ENCODE results near the gene WDR17. TPM values are rescaled to one million over a fixed set of nuclear protein-coding genes. Genes with fewer than 3 reads are reported as not detected.

Gene WDR17
- total and polyA plus RNA-seq, 2 of the 13 experiments (the other 11 are each of a cell fraction or from before 2014, with no cell fraction given), result not detected

- TF ChIP-seq ZNF576 (CRISPR knock-in tag; IDR thresholded peaks at IDR 0.05), result no peak
These were observed 21.1 kb upstream of the WDR17 start (continued) for GRCh38 chr4:176044589-176044951.

- no peaks in the 10 kb centered on the region for H3K4me1 ChIP-seq (ENCODE audit: insufficient read depth, low read length)
- no peak overlapping the region for H3K27ac ChIP-seq (ENCODE audit: extremely low read length, insufficient read depth, low read length)
- no peak overlapping the region for H3K4me2 ChIP-seq (ENCODE audit: low read depth, low read length)
- no peaks in the 10 kb centered on the region for H3K36me3 ChIP-seq (replicated peaks in 1 of 2; ENCODE audit: control insufficient read depth in 1 of 2, insufficient read depth in 2 of 2, low read length in 2 of 2)
- no TSS peak for BruUV-seq (replicated peaks)
- no peaks in the 10 kb centered on the region for H3K79me2 ChIP-seq (ENCODE audit: insufficient read depth, low read length)
- TF ChIP-seq NCOA2 (CRISPR knock-in tag; IDR thresholded peaks at IDR 0.05) (no peak), FLYWCH1 (CRISPR knock-in tag; IDR thresholded peaks at IDR 0.05) (no peak), DBP (CRISPR knock-in tag; IDR thresholded peaks at IDR 0.05; ENCODE audit: not compliant biosample characterization) (no peak)
- H4K20me1 ChIP-seq (ENCODE audit: insufficient read depth, low read length), result no peaks in the 10 kb centered on the region
- H3K9ac ChIP-seq (ENCODE audit: insufficient read depth, low read depth, low read length), result no peak overlapping the region
- H3K9me3 ChIP-seq (ENCODE audit: low read length), result no peaks in the 10 kb centered on the region
- POLR2A ChIA-PET, result no interaction called here
- in situ Hi-C loops (cut with HindIII; ENCODE audit: extremely low pct_ligation_motif_present, low pct_unique_long_range_greater_than_20kb), result loop anchor here (25.0 kb wide), 1 partner anchor 289 kb away; no protein-coding TSS in a partner anchor
- no peak for FAIRE-seq
- H3K4me3 ChIP-seq (replicated peaks in 1 of 3; ENCODE audit: insufficient read depth in 1 of 3, low read depth in 2 of 3, low read length in 3 of 3), result no peak overlapping the region
- 2% methylated on average over 4 of the region's 4 CpGs for WGBS (ENCODE audit: low lambda C conversion rate)
- ATAC-seq, result no peak
- no peak overlapping the region for H2AFZ ChIP-seq (ENCODE audit: low read length)
- DNase-seq (ENCODE audit: low spot score), result no peak
- intact Hi-C loops (cut with micrococcal nuclease; ENCODE audit: unreplicated experiment), result no loop called here
- no peaks in the 10 kb centered on the region for H3K27me3 ChIP-seq (ENCODE audit: control insufficient read depth in 1 of 2, insufficient read depth in 2 of 2, low read length in 2 of 2)
- CTCF ChIA-PET (ENCODE audit: low intra/inter-chr PET ratio, low total read pairs), result no interaction called here
These were observed 17.0 kb upstream of the WDR17 start for GRCh38 chr4:176048631-176049030.

- Histone ChIP-seq H3K9ac (ENCODE audit: insufficient read depth, low read depth, low read length) (no peak overlapping the region), H3K4me1 (ENCODE audit: insufficient read depth, low read length) (no peaks in the 10 kb centered on the region), H3K27ac (ENCODE audit: extremely low read length, insufficient read depth, low read length) (no peak overlapping the region), H3K36me3 (replicated peaks in 1 of 2; ENCODE audit: control insufficient read depth in 1 of 2, insufficient read depth in 2 of 2, low read length in 2 of 2) (no peaks in the 10 kb centered on the region), H3K4me3 (replicated peaks in 1 of 3; ENCODE audit: insufficient read depth in 1 of 3, low read depth in 2 of 3, low read length in 3 of 3) (no peak overlapping the region), H3K27me3 (ENCODE audit: control insufficient read depth in 1 of 2, insufficient read depth in 2 of 2, low read length in 2 of 2) (no peaks in the 10 kb centered on the region), H2AFZ (ENCODE audit: low read length) (no peak overlapping the region), H4K20me1 (ENCODE audit: insufficient read depth, low read length) (no peaks in the 10 kb centered on the region), H3K4me2 (ENCODE audit: low read depth, low read length) (no peak overlapping the region), H3K9me3 (ENCODE audit: low read length) (no peaks in the 10 kb centered on the region), H3K79me2 (ENCODE audit: insufficient read depth, low read length) (no peaks in the 10 kb centered on the region)
- TF ChIP-seq USF2 (IDR thresholded peaks at IDR 0.05; ENCODE audit: low read depth, low read length) (peak; percentile 63), USF2 (CRISPR knock-in tag; IDR thresholded peaks at IDR 0.05; ENCODE audit: borderline replicate concordance) (no peak), RAD51 (IDR thresholded peaks at IDR 0.05; ENCODE audit: borderline replicate concordance) (peak; percentile 75; the same call in 1 of the 2 replicates), FOXP4 (CRISPR knock-in tag; IDR thresholded peaks at IDR 0.05) (no peak)
- in situ Hi-C loops (cut with HindIII; ENCODE audit: extremely low pct_ligation_motif_present, low pct_unique_long_range_greater_than_20kb) (no loop called here), intact Hi-C loops (cut with micrococcal nuclease; ENCODE audit: unreplicated experiment) (no loop called here)
- no peak for FAIRE-seq
- WGBS (ENCODE audit: low lambda C conversion rate), result 19% methylated on average over 6 of the region's 6 CpGs
- ChIA-PET POLR2A (no interaction called here), CTCF (ENCODE audit: low intra/inter-chr PET ratio, low total read pairs) (no interaction called here)
- no peak for ATAC-seq
- no peak for DNase-seq (ENCODE audit: low spot score)
- BruUV-seq (replicated peaks), result no TSS peak
These were observed 12.9 kb upstream of the WDR17 start for GRCh38 chr4:176052744-176053143.
